IMR-90 (cell line): ENCODE data around the gene CCDC137. TPM values are rescaled to one million over a fixed set of nuclear protein-coding genes. Genes with fewer than 3 reads are reported as not detected.

Source experiments
- ATAC-seq: fragments of 200-7000 bp; cut with Tn5 transposase; 2 replicates; pipeline ENCODE4 v1.9.1; 2020; ENCODE audit warnings: low read depth, mild to moderate bottlenecking, moderate library complexity
- BruUV-seq: library from RNA; stranded (reverse); fragments of 400-500 nt; replicated peaks from 2 replicates; lab custom pipeline; 2021; lab: Mats Ljungman, UMichigan
- CTCF ChIA-PET: fragments of 300-600 bp; formaldehyde crosslinking; extraction: SDS; loops from one replicate; lab custom pipeline; 2021; ENCODE audit warnings: antibody characterized with exemption; lab: Yijun Ruan, JAX
- POLR2A ChIA-PET: fragments of 300-600 bp; sonication (Branson Sonifier 250); formaldehyde crosslinking; loops from one replicate; lab custom pipeline; 2022; ENCODE audit warnings: antibody characterized with exemption; ENCODE audit not compliant: unreplicated experiment; lab: Charles Lee
- DNase-seq: peaks from one replicate; pipeline ENCODE4 v3.0.0; 2013
- H2AFZ ChIP-seq: replicated peaks from 2 replicates; pipeline ENCODE3; 2013; ENCODE audit warnings: low read length, mild to moderate bottlenecking; ENCODE audit not compliant: poor library complexity
- H2AK5ac ChIP-seq: 2 replicates; pipeline ENCODE4 v1.6.1; 2013; ENCODE audit warnings: low read depth, low read length, inconsistent platforms
- H2AK9ac ChIP-seq: replicated peaks from 2 replicates; pipeline ENCODE3; 2013; ENCODE audit warnings: mild to moderate bottlenecking, low read depth, low read length, moderate library complexity; ENCODE audit not compliant: poor library complexity
- H2BK120ac ChIP-seq: 2 replicates; pipeline ENCODE4 v1.6.1; 2013; ENCODE audit warnings: low read depth, low read length, inconsistent platforms
- H2BK15ac ChIP-seq: 3 replicates; pipeline ENCODE4 v1.6.1; 2013; ENCODE audit warnings: low read depth, low read length, inconsistent platforms
- H2BK20ac ChIP-seq: 2 replicates; pipeline ENCODE4 v1.6.1; 2013; ENCODE audit warnings: low read depth, mild to moderate bottlenecking, inconsistent platforms, low read length, moderate library complexity
- H2BK5ac ChIP-seq: 2 replicates; pipeline ENCODE4 v1.6.1; 2013; ENCODE audit warnings: mild to moderate bottlenecking, low read depth, low read length, inconsistent platforms; ENCODE audit not compliant: poor library complexity, severe bottlenecking
- H3K14ac ChIP-seq: replicated peaks from 2 replicates; pipeline ENCODE4 v1.6.1; 2013; ENCODE audit warnings: low read depth, low read length, inconsistent platforms
- H3K18ac ChIP-seq: 2 replicates; pipeline ENCODE4 v1.6.1; 2013; ENCODE audit warnings: low read depth, low read length, control low read depth
- H3K23ac ChIP-seq: 2 replicates; pipeline ENCODE4 v1.6.1; 2013; ENCODE audit warnings: low read depth, low read length, inconsistent platforms
- H3K27ac ChIP-seq: 2 replicates; pipeline ENCODE4 v1.5.1; 2013; ENCODE audit warnings: mild to moderate bottlenecking, control low read depth, low read length; ENCODE audit not compliant: insufficient read depth
- H3K27me3 ChIP-seq: 2 replicates; pipeline ENCODE4 v1.6.1; 2013; ENCODE audit warnings: low read length; ENCODE audit not compliant: control insufficient read depth, insufficient read depth
- H3K36me3 ChIP-seq: 2 replicates; pipeline ENCODE4 v1.6.1; 2013; ENCODE audit warnings: low read length, mixed read lengths; ENCODE audit not compliant: control insufficient read depth, insufficient read depth
- H3K4ac ChIP-seq: 2 replicates; pipeline ENCODE4 v1.6.1; 2013; ENCODE audit warnings: low read depth, low read length, inconsistent platforms
- H3K4me1 ChIP-seq: 2 replicates; pipeline ENCODE4 v1.6.1; 2013; ENCODE audit warnings: low read length, mixed read lengths; ENCODE audit not compliant: control insufficient read depth, insufficient read depth
- H3K4me2 ChIP-seq: 2 replicates; pipeline ENCODE4 v1.6.1; 2013; ENCODE audit warnings: low read depth, mild to moderate bottlenecking, control low read depth, low read length, moderate library complexity
- H3K4me3 ChIP-seq: 2 replicates; pipeline ENCODE4 v1.5.1; 2013; ENCODE audit warnings: low read depth, mild to moderate bottlenecking, control low read depth, low read length, moderate library complexity; ENCODE audit not compliant: insufficient read depth
- H3K56ac ChIP-seq: 2 replicates; pipeline ENCODE4 v1.6.1; 2013; ENCODE audit warnings: low read length, inconsistent platforms; ENCODE audit not compliant: insufficient read depth; ENCODE audit errors: extremely low read depth
- H3K79me1 ChIP-seq, 2 experiments: 2 replicates each; pipeline ENCODE4 v1.6.1; 2013; ENCODE audit warnings: low read length in 2 of 2, inconsistent platforms in 1 of 2, low read depth in 1 of 2
- H3K9ac ChIP-seq: 2 replicates; pipeline ENCODE4 v1.6.1; 2013; ENCODE audit warnings: low read depth, low read length, control low read depth
- H3K9me1 ChIP-seq: 2 replicates; pipeline ENCODE4 v1.6.1; 2013; ENCODE audit warnings: low read length, inconsistent platforms; ENCODE audit not compliant: insufficient read depth
- H3K9me3 ChIP-seq: 2 replicates; pipeline ENCODE4 v1.6.1; 2013; ENCODE audit warnings: low read length; ENCODE audit not compliant: control insufficient read depth, insufficient read depth
- H4K20me1 ChIP-seq: 2 replicates; pipeline ENCODE4 v1.6.1; 2013; ENCODE audit warnings: low read length, inconsistent platforms; ENCODE audit not compliant: insufficient read depth
- H4K5ac ChIP-seq: 2 replicates; pipeline ENCODE4 v1.6.1; 2013; ENCODE audit warnings: mild to moderate bottlenecking, low read depth, low read length, control low read depth
- H4K8ac ChIP-seq, 2 experiments: 2 replicates each; pipeline ENCODE4 v1.6.1; 2013; ENCODE audit warnings: low read depth in 2 of 2, low read length in 2 of 2, control low read depth in 1 of 2, inconsistent platforms in 1 of 2
- H4K91ac ChIP-seq: 2 replicates; pipeline ENCODE4 v1.6.1; 2013; ENCODE audit warnings: low read depth, low read length, inconsistent platforms; ENCODE audit not compliant: insufficient read depth
- MAZ ChIP-seq: IDR thresholded peaks from 2 replicates; pipeline ENCODE4 v1.6.1; 2012; ENCODE audit warnings: low read depth, mild to moderate bottlenecking, low read length, improper control_type of control experiment, moderate library complexity, borderline replicate concordance
- WGBS, 2 experiments: methylation state at CpG; one replicate each; pipeline versions ENCODE4 v1.1.5 to v1.1.7; 2013; ENCODE audit warnings: missing lambda C conversion rate in 2 of 2; ENCODE audit not compliant: insufficient read length in 1 of 2; ENCODE audit errors: extremely low coverage in 2 of 2; 5-methylcytosine and 5-hydroxymethylcytosine counted together
- dilution Hi-C: fragments of 300-500 bp; cut with HindIII; formaldehyde crosslinking; loops from one replicate; pipeline ENCODE4 v1.14.3; 2018; ENCODE audit warnings: low sequenced_read_pairs; ENCODE audit not compliant: unreplicated experiment
- in situ Hi-C: fragments of 300-500 bp; cut with MboI; formaldehyde crosslinking; loops from 3 replicates; pipeline ENCODE4 v1.14.3; 2019; ENCODE audit warnings: low sequenced_read_pairs, inconsistent platforms, mixed read lengths
- intact Hi-C: fragments of 100-400 bp; cut with micrococcal nuclease; formaldehyde crosslinking; loops from 2 replicates; pipeline ENCODE4 v1.10.0; 2022
- polyA plus RNA-seq, 3 experiments: library from polyadenylated mRNA; depleted of rRNA; stranded (reverse); fragments of >200 nt; gene quantifications; 2 replicates each; pipeline ENCODE4 v1.2.3, GENCODE V29; 2012; ENCODE audit warnings: low replicate concordance in 1 of 3
- total RNA-seq: library from RNA; depleted of rRNA; stranded (reverse); fragments of >200 nt; gene quantifications from 2 replicates; pipeline ENCODE4 v1.2.3, GENCODE V29; 2012

The CCDC137 gene
- total and polyA plus RNA-seq, 2 of the 4 experiments (the other 2 are of a cell fraction) = 7.5 to 18.4 TPM

DNA sequence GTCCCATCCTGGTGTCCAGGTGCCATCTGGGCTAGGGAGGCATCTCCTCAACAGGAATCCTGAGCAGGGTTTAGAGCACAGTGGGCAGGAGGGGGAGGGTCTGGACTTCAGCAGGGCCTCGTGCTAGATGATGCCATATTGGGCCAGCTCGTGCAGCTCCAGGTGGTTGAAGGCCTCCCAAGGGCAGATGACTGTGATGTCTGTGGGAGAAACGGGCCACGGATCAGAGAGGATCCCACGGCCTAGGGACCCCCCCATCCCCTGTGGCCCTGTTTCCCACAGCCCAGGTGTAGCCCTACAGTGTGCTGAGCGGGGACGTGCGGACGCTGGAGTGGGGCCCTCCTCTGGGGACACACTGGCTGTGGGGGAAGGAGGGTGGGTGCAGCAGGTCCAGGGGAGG, 15.6 kb upstream of the CCDC137 start:
- dilution Hi-C loops = no loop called here
- ChIA-PET POLR2A (no interaction called here), CTCF (no interaction called here)
- Histone ChIP-seq H3K9ac (no peak overlapping the region), H2BK5ac (peak overlapping the region; percentile 74), H3K4me2 (no peak overlapping the region), H4K5ac (no peak overlapping the region), H3K14ac (no peak overlapping the region), H3K9me1 (peaks cover 12% of the 10 kb centered on the region), H3K79me1 (no peaks in the 10 kb centered on the region; a peak in 1 of 4 replicates), H4K8ac (peak overlapping the region; percentile 69 to 71; a peak in 2 of 4 replicates), H2AK5ac (peak overlapping the region; percentile 91), H2BK20ac (0 out of 2 replicates have a peak overlapping the region, but pooled peaks have one; percentile 35), H3K18ac (no peak overlapping the region), H2BK120ac (peak overlapping the region; percentile 91), H3K36me3 (no peaks in the 10 kb centered on the region), H3K4me1 (peaks cover 6% of the 10 kb centered on the region), H3K27ac (no peak overlapping the region), H2BK15ac (0 out of 3 replicates have a peak overlapping the region, but pooled peaks have one; percentile 79), H2AFZ (no peak overlapping the region), H4K20me1 (peaks cover 3% of the 10 kb centered on the region; the same call in 1 of the 2 replicates), H3K4me3 (no peak overlapping the region), H3K23ac (no peak overlapping the region), H3K9me3 (peaks cover 8% of the 10 kb centered on the region; the same call in 1 of the 2 replicates), H3K27me3 (peaks cover 19% of the 10 kb centered on the region), H3K4ac (peak overlapping the region; percentile 87), H3K56ac (no peak overlapping the region), H2AK9ac (peak overlapping the region; percentile 96), H4K91ac (peak overlapping the region; percentile 90; the same call in 1 of the 2 replicates)
- DNase-seq = peak; percentile 11
- no peak for ATAC-seq
- BruUV-seq = no TSS peak
- TF ChIP-seq MAZ = no peak
- in situ Hi-C loops = no loop called here
- intact Hi-C loops = no loop called here
- no CpG with 5 or more reads among the region's 9 CpGs for whole genome bisulfite sequencing, 2 experiments
